Stimulated activated CD4-positive, alpha-beta T cell treated with anti-CD3 and anti-CD28 coated beads, Interleukin-1b, Interleukin-23, amount 100 ng/mL, for 48 hours (primary cell): ENCODE data around the gene WFDC12.

ENCODE experiments used
- DNase-seq: peaks from one replicate; pipeline ENCODE4 v3.0.0-alpha.2; 2020

WFDC12 gene

DNA sequence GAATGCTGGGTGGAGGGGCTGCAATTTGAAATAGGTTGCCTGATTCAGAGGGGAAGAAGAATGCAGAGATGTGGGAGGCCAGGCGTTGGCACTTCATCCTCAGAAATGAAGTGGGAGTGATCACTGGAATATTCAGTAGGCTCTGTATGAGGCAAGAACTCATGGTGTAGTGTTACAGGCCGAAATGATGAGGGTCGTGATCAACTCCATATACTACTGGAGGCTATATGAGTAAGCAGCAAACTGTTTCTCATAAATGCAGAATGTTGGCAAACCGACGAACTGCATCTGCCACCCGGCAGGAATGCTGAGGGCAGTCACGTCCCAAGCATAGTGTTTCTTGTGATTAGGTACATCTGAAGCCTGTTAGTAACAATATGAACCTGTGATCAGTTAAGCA, 36.0 kb downstream of the WFDC12 start:
- no peak for DNase-seq

DNA sequence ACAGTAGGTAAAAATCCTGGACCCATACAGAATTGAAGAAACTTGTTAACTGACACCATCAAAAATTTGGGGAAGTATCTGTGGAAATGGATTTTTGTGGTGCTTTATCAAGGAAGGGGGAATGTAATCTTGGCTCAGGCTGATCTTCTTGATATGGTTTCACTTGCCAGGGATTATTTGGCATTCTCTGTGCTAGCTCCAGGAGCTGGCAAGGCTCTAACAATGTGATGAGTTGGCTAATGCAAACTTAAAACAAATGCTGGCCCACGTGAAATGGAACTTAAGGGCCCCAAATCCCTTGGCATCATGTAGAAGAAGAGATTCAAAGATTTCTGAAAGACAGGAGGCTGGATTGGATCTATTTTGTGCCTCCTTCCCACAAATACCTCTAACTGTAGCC, 36.5 kb downstream of the WFDC12 start:
- no peak for DNase-seq

DNA sequence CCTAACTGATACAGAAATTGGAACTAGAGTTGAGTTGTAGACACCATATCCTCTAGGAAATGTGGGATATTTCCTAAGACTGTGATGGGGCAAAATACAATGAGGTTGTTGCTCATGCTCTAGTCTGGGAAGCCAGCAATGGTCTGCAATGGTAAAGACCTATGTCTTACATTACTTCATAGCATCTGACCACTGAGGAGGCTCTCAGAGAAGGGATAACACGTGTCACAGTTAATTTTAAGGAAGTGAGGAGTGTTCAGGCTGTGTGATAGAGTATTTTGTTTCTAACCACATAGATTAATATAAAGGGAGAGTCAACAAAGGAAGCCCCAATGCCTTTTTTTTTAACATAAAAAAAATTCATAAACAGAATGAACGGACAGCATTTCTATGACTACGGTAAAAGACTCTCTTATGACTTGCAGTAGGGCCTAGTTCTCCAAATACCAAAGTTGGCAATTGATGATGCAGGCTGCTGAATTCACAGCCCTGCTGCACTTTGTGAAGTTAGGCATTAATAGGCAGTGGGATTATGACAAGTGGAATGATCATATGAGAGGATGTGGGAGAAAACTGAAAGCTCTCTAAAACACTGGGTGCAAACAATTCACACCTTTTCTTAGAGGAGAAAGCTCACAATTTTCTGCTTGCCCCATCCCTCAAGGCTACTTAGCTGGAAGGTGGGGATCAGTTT, 37.0 kb downstream of the WFDC12 start:
- DNase-seq, result no peak

DNA sequence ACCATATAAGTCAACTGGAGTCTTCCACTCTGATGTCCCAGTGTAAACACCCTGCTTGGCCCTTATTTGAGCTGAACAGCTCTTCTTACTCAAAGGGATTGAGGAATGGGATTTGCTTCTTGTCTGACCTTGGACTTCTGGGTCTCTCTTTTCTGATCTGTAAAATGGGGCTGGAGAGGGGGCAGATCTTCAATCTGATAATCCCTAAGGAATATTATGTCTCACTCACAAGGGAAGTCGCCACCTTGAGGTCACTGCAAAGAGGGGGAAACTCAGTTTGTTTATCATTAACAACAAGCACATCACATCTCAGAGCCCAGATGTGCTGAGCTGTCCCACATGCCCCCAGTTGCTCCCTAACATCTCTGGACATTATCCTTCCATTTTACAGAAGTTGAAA, 38.4 kb downstream of the WFDC12 start:
- no peak for DNase-seq

DNA sequence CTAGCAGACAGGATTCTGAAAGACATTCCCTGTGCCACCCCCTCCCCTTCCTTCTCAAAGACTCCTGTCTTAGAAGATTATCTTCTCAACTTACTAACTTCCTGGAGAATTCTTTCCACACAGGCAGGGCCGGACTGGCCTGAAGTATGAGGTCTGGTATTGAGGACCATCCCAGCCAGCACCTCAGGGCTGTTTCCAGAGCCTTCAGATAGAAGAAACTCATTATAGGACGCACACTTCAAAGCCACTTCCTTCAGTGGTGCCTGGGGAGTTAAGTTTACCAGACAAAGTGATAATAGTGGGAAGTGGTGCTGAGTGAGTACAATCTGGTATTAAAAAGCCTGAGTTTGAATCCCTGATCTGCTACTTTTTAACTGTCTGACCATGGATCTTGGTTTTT, 39.0 kb downstream of the WFDC12 start:
- no peak for DNase-seq

DNA sequence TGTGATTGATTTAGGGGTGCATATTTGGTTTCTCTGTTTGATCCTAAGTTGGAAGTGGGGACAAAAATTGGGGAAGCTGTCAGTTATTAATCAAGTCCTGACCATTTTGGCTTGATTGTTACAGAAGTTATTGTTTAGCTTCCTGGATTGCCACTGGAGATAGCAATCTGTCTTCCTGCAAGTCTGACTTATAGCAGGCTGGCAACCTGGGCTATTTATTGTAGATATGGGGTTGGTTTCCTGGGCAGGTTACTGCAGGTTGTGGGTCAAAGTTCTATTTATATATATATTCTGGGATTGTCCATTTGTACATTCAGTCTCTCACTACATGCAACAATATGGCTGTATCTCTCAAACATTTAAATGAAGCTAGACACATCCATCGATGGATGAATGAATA, 41.1 kb downstream of the WFDC12 start:
- DNase-seq, result no peak

DNA sequence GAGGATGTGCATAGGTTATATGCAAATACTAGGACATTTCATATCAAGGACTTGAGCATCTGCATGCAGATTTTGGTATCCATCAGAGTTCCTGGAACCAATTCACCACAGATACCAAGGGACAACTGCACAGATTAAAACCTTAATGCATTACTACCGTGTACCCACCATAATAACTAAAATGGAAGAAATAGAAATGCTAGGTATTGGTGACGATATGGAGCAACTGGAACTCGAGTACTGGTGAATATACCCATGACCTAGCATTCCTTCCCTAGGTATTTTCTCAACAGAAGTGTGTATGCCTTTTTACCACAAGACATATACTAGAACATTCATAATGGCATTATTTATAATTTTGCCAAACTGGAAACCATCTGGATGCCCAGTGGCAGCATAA, 41.8 kb downstream of the WFDC12 start:
- no peak for DNase-seq

DNA sequence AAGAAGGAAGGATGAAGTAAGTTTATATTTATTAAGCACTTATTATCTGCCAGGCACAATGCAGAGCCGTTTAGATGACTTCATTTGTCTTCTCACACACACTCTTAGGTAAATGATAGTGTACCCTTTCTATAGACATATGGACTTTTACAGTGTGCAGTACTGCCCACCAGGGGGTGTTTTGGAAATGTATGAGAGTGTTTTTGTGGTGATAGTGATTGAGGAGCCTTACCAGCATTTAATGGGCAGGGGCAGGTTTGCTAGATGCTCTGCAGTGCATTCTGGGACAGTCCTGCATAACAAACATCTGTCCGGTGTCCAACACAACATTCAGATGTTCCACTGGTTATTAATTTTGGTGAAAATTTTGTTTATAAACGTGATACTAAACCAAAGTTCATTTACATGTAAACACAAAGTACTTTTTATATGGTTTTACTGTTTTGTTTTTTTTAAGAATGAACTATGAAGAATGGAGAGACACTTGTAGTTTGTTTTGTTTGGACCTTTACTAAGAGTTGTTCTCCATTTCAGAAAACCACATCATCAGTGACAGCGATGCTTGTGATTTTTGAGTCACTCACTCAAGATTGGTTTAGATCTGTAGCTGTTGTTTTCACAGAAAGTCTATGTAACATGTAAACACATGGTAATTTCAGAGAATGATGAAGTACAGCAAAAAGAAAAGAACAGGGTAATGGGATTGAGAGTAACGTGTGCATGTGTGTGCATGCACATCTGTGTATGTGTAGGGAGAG, 43.2 kb downstream of the WFDC12 start:
- no peak for DNase-seq

DNA sequence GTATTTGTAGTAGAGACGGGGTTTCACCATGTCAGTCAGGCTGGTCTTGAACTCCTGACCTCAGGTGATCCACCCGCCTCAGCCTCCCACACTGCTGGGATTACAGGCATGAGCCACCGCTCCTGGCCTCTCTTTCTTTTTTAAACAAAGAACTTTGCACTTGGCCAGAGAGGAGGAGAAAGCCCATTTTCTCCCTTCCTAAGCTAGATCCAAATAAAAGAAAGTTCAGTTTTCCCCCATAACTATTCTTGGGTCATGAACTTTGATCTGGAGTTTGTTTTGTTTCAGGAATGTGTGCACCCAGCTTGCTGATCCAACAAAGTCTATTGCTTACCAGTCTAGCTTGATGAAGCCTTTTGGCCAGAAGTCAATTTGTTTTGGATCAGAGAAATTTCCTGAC, 46.7 kb downstream of the WFDC12 start:
- DNase-seq, result no peak
